Stimulated activated CD8-positive, alpha-beta memory T cell treated with anti-CD3 and anti-CD28 coated beads, Interleukin-2, amount 100 ng/mL, for 48 hours (primary cell): ENCODE data around the gene MUC6.

Experiments used
- DNase-seq, 2 donors: peaks; one replicate each; pipeline ENCODE4 v3.0.0-alpha.2; 2020; ENCODE audit warnings: low read depth in 2 of 2

The MUC6 gene

GRCh38 chr11:967995-968751, 68.3 kb downstream of the MUC6 start:
- DNase-seq: no peak

- DNase-seq: no peak
These were observed 71.2 kb downstream of the MUC6 start for GRCh38 chr11:965206-965775.

GRCh38 chr11:963852-964251, 72.7 kb downstream of the MUC6 start:
- no peak for DNase-seq
